GM12878 (cell line): ENCODE results near the gene CDHR5. TPM values are rescaled to one million over a fixed set of nuclear protein-coding genes. Genes with fewer than 3 reads are reported as not detected.
"Not testable (repeated sequence)": the region's sequence is repeated elsewhere in the genome, so short reads cannot be mapped to it uniquely, and the experiment has no call there.

ENCODE experiments used
- ATAC-seq: fragments of 200-7000 bp; cut with Tn5 transposase; 3 replicates; pipeline ENCODE4 v1.9.1; 2020; ENCODE audit warnings: mild to moderate bottlenecking, moderate library complexity
- BruUV-seq: library from RNA; stranded (reverse); fragments of 400-500 nt; replicated peaks from 2 replicates; lab custom pipeline; 2021; lab: Mats Ljungman, UMichigan
- CTCF ChIA-PET: fragments of 300-600 bp; sonication (Branson Sonifier 250); formaldehyde crosslinking; extraction: SDS; loops from one replicate; lab custom pipeline; 2021; ENCODE audit warnings: inconsistent platforms; lab: Yijun Ruan, JAX
- POLR2A ChIA-PET: fragments of 350-600 bp; formaldehyde crosslinking; extraction: SDS; loops from one replicate; lab custom pipeline; 2021; ENCODE audit warnings: inconsistent platforms; lab: Charles Lee
- RAD21 ChIA-PET: fragments of 300-600 bp; sonication (Branson Sonifier 250); formaldehyde crosslinking; loops from one replicate; lab custom pipeline; 2023; ENCODE audit warnings: antibody characterized with exemption; ENCODE audit not compliant: unreplicated experiment; lab: Charles Lee
- SMC1A ChIA-PET: fragments of 300-600 bp; sonication (Branson Sonifier 250); formaldehyde crosslinking; loops from one replicate; lab custom pipeline; 2023; ENCODE audit not compliant: unreplicated experiment, uncharacterized antibody; lab: Charles Lee
- DNase-seq: peaks from one replicate; pipeline ENCODE4 v3.0.0-alpha.2; 2011; ENCODE audit warnings: low read depth, low spot score
- FAIRE-seq: peaks from 3 replicates; lab custom pipeline; 2011; peaks lifted over from hg19 to GRCh38; lab: Jason Lieb, UNC
- H2AFZ ChIP-seq: 2 replicates; pipeline ENCODE4 v1.6.0; 2011; ENCODE audit warnings: low read depth, low read length, control low read depth; ENCODE audit not compliant: control insufficient read depth
- H3K27ac ChIP-seq: 2 replicates; pipeline ENCODE4 v1.5.1; 2011; ENCODE audit warnings: control low read depth; ENCODE audit not compliant: control insufficient read depth, insufficient read depth
- H3K27me3 ChIP-seq, 2 experiments: replicated peaks in 1 of 2; 2 replicates each; pipeline versions ENCODE4 v1.6.0 to v1.6.1; 2011; ENCODE audit warnings: low read length in 1 of 2; ENCODE audit not compliant: control insufficient read depth in 2 of 2, insufficient read depth in 2 of 2
- H3K36me3 ChIP-seq, 2 experiments: 2 replicates each; pipeline ENCODE4 v1.5.1; 2011; ENCODE audit warnings: low read length in 1 of 2; ENCODE audit not compliant: control insufficient read depth in 2 of 2, insufficient read depth in 2 of 2
- H3K4me1 ChIP-seq: 2 replicates; pipeline ENCODE4 v1.6.1; 2011; ENCODE audit warnings: mild to moderate bottlenecking, low read length, moderate library complexity, mixed read lengths; ENCODE audit not compliant: control insufficient read depth, insufficient read depth
- H3K4me2 ChIP-seq: 2 replicates; pipeline ENCODE4 v1.6.0; 2011; ENCODE audit warnings: control low read depth; ENCODE audit not compliant: control insufficient read depth, insufficient read depth
- H3K4me3 ChIP-seq: fragments of 200-600 bp; sonication (generic); 2 replicates; pipeline ENCODE4 v1.5.1; 2016
- H3K79me2 ChIP-seq: 2 replicates; pipeline ENCODE4 v1.6.0; 2011; ENCODE audit warnings: low read length; ENCODE audit not compliant: control insufficient read depth, insufficient read depth
- H3K9ac ChIP-seq: 2 replicates; pipeline ENCODE4 v1.8.0; 2011; ENCODE audit warnings: low read length, control low read depth, mixed read lengths; ENCODE audit not compliant: control insufficient read depth, insufficient read depth
- H3K9me3 ChIP-seq: replicated peaks from 3 replicates; pipeline ENCODE4 v1.5.1; 2011; ENCODE audit warnings: mild to moderate bottlenecking, low read length; ENCODE audit not compliant: control insufficient read depth, insufficient read depth
- H4K20me1 ChIP-seq: 2 replicates; pipeline ENCODE4 v1.6.0; 2011; ENCODE audit not compliant: control insufficient read depth, insufficient read depth
- MEF2B ChIP-seq: fragments of 450-650 bp; IDR thresholded peaks from 2 replicates; pipeline ENCODE4 v1.6.1; 2018; ENCODE audit warnings: mild to moderate bottlenecking, moderate library complexity; ENCODE audit not compliant: partially characterized antibody, poor library complexity, severe bottlenecking
- WGBS: methylation state at CpG from one replicate; pipeline ENCODE4 v1.1.6; 2016; ENCODE audit warnings: low lambda C conversion rate; ENCODE audit not compliant: insufficient replicate concordance, insufficient coverage; ENCODE audit errors: missing lambda C conversion rate; 5-methylcytosine and 5-hydroxymethylcytosine counted together
- in situ Hi-C: fragments of 300-500 bp; cut with MboI; formaldehyde crosslinking; loops from 9 replicates; pipeline ENCODE4 v1.14.3; 2018; ENCODE audit warnings: mixed read lengths
- intact Hi-C: fragments of 100-400 bp; cut with micrococcal nuclease; formaldehyde crosslinking; loops from one replicate; pipeline ENCODE4 v1.14.2; 2022; ENCODE audit not compliant: unreplicated experiment
- polyA plus RNA-seq, 11 experiments: library from polyadenylated mRNA; depleted of rRNA in 4 of 11; unstranded in 6 of 11; stranded (reverse) in 5 of 11; fragments of >200 nt; fragmentation: Nextera tagmentation in 4 of 11; fragmentation: Illumina TruSeq in 1 of 11; extraction: Ambion mirVana in 4 of 11; extraction: Trizol in 1 of 11; gene quantifications; 1 replicate in 1 of 11; 2 replicates in 10 of 11; pipeline versions ENCODE4 v1.2.1 to v1.2.3, GENCODE V29; 2011 to 2016; ENCODE audit warnings: inconsistent platforms in 2 of 11, missing spikeins in 2 of 11, low read depth in 1 of 11
- total RNA-seq, 4 experiments: library from RNA; depleted of rRNA in 3 of 4; stranded (reverse); fragments of >200 nt in 3 of 4; fragmentation: Illumina TruSeq in 1 of 4; extraction: Trizol in 1 of 4; gene quantifications; 2 replicates each; pipeline versions ENCODE4 v1.2.1 to v1.2.3, GENCODE V29; 2013 to 2021

CDHR5 gene
- total and polyA plus RNA-seq, 10 of the 15 experiments (the other 5 are each of a cell fraction or from before 2014, with no cell fraction given) = 0.06 TPM; not detected in 9

- no peak for TF ChIP-seq MEF2B
- TF ChIP-seq, all 136 proteins: peak for 0
- Histone ChIP-seq H3K4me2 (no peak overlapping the region), H3K27me3 (no peaks in the 10 kb centered on the region), H3K9me3 (no peaks in the 10 kb centered on the region), H4K20me1 (no peaks in the 10 kb centered on the region), H3K4me1 (no peaks in the 10 kb centered on the region), H3K27ac (no peak overlapping the region), H2AFZ (no peak overlapping the region), H3K79me2 (no peaks in the 10 kb centered on the region), H3K4me3 (no peak overlapping the region), H3K36me3 (peaks cover 5 to 9% of the 10 kb centered on the region in 2 experiments; a peak in 3 of 4 replicates), H3K9ac (no peak overlapping the region)
- CTCF ChIA-PET = interaction anchor here (1.5 kb wide), 1 partner anchor 73 kb away, joined by 3 read pairs; no protein-coding TSS in a partner anchor
- FAIRE-seq (no peak), DNase-seq (no peak), ATAC-seq (no peak)
- intact Hi-C loops = no loop called here
- POLR2A ChIA-PET = no interaction called here
- in situ Hi-C loops = no loop called here
- WGBS = 94% methylated on average over 12 of the region's 15 CpGs
- SMC1A ChIA-PET = no interaction called here
- no TSS peak for BruUV-seq
- RAD21 ChIA-PET = no interaction called here
These were observed 29.1 kb upstream of the CDHR5 start for GRCh38 chr11:653837-654236.

GRCh38 chr11:653136-653535 lies 28.4 kb upstream of the CDHR5 start:
- H4K20me1 ChIP-seq, ATAC-seq, POLR2A ChIA-PET, SMC1A ChIA-PET, H3K9me3 ChIP-seq, in situ Hi-C loops, intact Hi-C loops, H2AFZ ChIP-seq, BruUV-seq, H3K4me2 ChIP-seq, H3K4me1 ChIP-seq, CTCF ChIA-PET, RAD21 ChIA-PET, H3K4me3 ChIP-seq, H3K36me3 ChIP-seq, DNase-seq, H3K9ac ChIP-seq, FAIRE-seq, H3K27ac ChIP-seq, H3K79me2 ChIP-seq, H3K27me3 ChIP-seq: not testable (repeated sequence)
- 99% methylated on average over 14 of the region's 14 CpGs for WGBS
